Endometrial microvascular endothelial cells (primary cell): ENCODE measurements around the gene SETBP1. TPM values are rescaled to one million over a fixed set of nuclear protein-coding genes. Genes with fewer than 3 reads are reported as not detected.

ENCODE experiments used
- in situ Hi-C: cut with HindIII; loops from 2 replicates; pipeline ENCODE4 v1.10.0; 2017; ENCODE audit warnings: low sequenced_read_pairs, low pct_unique_long_range_greater_than_20kb; ENCODE audit errors: inconsistent ontology term
- total RNA-seq: library from RNA; depleted of rRNA; stranded (reverse); fragments of >200 nt; gene quantifications from one replicate; pipeline ENCODE4 v1.2.3, GENCODE V29; 2015; ENCODE audit errors: inconsistent ontology term

SETBP1 gene
- total RNA-seq, 1 donor from 2014 or later = not detected

DNA sequence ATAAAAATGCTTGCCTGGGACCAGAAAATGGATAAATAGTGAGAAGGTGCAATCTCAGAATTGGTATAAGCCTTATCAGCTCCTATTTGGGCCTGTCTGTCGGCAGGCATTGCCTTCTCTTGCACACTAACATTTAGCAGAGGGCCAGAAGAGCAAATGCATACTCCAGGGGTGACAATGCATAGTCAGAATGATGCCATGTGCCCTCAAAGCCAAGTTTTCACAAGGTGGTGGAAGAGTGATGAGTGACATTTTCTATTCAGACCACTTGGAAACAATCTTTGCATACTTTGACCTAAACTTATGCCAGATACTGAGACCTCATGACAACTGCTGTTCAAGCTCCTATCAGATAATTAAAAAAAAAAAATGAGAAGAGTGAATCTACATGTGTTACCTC lies 276.3 kb downstream of the SETBP1 start:
- in situ Hi-C loops = no loop called here

DNA sequence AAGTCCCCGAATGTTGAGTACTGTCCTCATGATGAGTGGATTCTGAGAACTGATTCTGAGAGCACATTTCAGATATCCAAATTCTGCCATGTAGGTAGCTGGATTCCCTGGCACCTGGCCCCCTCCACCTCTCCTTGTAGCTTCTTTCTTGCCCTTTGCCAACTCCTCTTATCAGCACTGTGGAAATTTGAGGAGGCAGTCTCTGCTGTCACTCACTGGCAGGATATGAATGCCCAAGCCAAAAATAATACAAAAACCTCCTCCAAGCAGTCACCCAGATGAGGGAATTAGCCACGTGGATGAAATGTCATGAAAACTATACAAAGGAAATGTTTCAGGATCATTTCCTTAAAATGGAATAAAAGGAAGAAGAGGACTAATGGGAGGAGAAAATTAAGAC lies 276.8 kb downstream of the SETBP1 start:
- in situ Hi-C loops = no loop called here

DNA sequence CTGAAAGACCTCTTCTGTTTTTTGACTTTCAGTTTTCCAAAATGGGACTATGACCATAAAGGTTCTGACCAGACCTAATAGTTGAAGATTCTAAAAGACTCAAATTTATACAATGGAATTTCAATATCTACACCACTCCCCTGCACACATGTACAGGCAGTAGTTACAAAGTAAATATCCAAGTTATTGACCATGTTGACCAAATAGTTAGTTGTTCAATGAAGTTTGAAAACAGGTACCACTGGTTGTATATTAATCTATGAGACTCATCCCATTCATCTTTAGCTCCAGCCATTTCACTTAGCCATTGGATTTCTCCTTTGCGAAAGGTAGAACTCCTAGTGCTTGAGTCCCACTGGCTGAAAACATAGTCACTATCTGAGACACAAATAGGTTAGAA lies 277.4 kb downstream of the SETBP1 start:
- in situ Hi-C loops = no loop called here

DNA sequence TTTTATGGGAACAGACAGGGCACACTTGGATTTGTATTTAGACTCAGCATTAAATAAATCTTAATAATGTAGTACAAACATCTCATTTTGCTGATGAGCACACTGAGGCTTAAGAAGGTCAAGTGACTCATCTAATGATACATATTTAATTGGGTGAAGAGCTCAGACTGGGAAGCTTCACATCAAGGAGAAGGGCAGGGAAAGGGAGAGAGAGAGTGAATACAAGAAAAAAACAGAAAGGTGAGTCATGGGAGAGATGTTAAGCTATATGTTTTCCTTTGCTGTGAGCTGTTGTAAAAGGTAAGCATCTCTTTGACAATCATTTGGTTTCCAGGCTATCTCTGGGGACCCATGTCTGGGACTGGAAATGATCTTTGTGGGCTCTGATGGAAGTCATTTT lies 277.8 kb downstream of the SETBP1 start:
- in situ Hi-C loops = no loop called here

DNA sequence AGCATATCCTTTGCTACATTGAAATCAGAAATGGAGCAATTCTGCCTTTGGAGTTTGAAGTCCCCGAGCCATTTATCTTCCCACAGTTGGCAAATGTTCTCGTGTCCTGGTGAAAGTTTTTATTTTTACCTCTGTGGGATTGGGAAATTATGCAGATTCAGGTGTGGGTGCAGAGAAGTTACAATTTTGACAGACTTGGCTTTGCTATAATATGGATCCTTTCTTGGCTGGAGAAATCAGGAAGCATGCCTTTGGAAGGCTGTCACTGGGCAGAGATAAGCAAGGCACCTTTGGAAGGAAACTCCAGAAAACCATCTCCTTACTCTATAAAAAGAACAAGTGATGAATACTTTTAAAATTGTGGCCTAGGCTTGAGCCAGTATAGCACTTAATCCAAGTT lies 278.3 kb downstream of the SETBP1 start:
- in situ Hi-C loops = no loop called here

DNA sequence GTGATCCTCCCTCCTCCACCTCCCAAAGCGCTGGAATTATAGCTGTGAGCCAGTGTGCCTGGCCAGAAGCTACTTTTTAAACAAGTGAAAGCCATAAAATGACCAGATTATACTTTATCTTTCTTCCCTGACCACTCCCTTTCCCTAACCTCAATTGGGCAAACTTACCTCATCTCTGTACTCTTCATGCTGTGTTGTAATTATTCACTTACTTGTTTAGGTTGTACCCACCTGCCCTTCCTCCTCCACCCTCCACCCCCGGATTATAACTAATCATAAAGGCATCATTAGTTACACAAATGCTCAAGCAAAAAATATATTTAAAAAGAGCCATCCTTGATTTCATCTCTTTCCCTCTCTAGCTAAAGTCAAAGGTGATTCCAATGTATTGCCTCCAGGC lies 279.9 kb downstream of the SETBP1 start:
- in situ Hi-C loops = no loop called here

DNA sequence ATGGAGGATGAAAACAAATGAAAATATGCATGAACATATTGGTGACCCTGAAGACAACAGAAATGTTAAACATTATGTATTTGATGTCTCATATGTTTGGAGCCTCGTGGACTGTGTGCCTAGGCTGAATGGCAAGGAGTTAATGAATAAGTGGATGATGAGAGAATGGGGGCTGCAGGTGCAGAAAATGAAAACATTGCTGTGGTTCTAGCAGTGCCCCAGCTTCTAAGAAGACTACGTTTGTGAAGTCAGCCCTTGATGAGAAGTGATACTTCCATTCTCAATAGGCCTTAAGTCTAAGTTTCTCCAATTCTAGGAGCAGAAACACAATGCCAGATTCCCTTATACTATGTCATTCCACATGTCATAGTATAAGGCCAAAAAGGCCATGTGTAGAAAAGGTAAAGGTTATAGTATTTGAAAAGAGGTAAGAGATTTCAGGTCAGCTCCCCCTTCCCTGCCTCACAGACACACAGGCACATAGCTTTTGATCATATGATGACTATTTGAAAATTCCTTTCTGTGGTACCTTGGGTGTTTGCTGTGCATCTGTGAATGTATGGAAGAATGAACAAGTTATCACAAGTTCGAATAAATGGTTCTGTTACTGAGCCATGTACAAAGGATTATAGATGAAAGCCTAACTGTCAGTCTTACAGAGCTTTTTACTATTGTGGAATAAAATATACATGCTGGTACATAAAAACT lies 280.8 kb downstream of the SETBP1 start:
- in situ Hi-C loops = no loop called here

DNA sequence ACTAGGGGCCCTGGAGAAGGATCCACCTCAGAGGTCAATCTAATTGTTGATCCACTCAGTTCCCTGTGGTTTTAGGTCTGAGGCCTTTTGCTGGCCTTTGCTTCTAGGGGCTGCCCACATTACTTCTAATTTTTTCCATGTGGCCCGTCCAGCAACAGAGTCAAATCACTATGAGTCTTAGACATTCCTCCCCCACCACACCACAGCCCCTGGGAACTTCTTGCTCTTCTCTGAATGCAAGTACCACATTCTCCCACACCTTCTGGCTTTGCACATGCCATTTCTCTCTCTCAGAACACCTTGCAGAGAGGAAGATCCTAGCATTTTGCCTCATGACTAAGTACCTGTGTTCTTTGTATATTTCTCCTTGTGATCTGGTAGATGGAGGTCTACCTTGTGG lies 286.9 kb downstream of the SETBP1 start:
- in situ Hi-C loops = no loop called here

DNA sequence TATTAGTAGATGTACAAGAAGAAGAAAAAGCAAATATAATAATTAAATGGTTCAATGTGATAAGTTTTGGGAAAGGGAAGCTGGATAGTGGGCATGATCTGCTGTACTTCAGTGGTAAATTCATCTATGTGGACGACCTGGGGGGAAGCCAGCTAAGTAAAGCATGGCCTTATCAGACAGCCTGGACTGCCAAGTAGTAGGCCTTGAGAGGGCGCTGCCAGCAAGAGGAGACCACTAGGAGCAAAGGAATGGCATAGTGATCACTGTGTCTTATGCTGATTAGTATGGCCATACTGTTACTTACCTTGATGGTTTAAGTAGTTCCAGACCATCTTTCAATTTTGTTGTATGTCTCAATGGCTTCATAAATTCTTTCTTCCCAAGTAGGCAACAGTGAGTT lies 287.6 kb downstream of the SETBP1 start:
- in situ Hi-C loops = no loop called here

DNA sequence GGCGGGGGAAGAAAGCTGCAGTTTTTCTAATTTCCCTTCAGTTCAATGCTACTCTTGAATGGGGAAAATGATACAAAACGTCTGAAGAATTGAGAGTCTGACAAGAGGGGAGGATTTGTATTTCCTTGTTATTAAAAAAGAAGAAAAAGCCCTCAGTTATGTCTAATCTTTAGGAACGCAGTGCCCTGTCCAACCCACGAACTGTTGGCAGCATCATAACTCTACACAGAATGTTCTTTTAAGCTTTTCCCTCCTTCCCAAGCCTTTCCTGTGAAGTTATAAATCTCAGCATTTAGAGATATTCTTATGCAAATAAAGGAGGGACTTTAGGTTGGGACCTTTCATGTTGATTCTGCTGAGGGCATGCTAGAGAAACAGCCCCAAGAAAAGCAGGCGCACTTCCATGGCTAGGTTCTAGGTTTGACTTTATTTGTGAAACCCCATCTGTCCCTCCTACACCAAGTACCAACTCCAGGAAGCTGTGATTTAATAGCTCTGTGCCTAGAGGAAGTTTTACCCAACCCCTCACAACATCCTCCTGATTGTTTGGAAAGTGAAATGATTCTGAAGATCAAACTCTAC lies 288.6 kb downstream of the SETBP1 start:
- in situ Hi-C loops = no loop called here

DNA sequence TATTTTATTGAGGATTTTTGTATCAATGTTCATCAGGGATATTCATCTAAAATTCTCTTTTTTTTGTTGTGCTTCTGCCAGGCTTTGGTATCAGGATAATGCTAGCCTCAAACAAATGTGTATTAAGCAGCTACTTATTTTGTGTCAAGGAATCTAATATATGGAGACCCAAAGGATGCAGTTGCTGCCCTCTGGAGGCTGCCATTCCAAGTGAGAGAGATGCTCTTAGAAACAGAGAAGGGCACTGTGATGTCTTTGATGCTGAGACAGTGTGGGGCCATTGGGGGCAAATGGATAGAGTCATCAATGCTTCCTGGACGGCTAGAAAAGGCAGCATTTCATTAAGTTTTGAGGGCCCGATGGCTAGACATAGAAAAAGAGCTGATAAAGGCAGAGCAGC lies 292.6 kb downstream of the SETBP1 start:
- in situ Hi-C loops = no loop called here

DNA sequence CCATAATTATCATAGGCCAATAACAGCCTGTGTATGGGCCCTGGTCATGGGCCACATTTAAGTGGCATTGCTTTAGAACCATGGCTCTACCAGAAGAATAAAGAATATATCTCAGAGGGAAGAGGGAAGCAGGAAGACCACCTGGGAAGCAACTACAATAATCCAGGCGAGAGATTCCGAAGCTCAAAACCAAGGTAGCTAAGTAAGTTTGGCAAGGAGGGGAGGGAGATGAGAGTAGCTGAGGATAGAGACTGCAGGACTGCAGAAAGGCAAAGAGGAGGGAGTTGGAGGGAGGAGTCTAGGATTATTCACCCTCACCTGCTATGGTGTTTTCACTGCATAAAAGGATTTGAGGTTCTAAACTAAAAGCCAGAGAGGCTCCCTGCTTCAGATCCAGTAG lies 293.5 kb downstream of the SETBP1 start:
- in situ Hi-C loops = no loop called here

DNA sequence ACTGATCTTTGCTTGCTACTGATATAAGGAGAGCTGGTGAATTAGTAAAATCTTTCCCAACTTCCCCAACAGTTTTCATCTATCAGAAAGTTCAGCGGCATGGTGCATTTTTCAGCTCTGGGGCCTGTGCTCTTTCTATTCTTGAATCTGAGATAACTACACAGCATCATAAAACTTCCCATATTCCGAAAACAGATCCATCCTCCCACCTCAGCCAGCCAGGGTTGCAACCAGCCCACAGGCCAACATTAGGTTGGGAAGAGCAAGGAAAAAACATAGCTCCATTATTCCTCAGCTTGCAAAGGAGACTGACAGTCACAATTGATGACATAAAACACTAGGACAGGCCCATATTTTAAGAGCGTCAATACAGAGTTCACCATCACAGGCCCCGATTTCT lies 297.2 kb downstream of the SETBP1 start:
- in situ Hi-C loops = no loop called here

DNA sequence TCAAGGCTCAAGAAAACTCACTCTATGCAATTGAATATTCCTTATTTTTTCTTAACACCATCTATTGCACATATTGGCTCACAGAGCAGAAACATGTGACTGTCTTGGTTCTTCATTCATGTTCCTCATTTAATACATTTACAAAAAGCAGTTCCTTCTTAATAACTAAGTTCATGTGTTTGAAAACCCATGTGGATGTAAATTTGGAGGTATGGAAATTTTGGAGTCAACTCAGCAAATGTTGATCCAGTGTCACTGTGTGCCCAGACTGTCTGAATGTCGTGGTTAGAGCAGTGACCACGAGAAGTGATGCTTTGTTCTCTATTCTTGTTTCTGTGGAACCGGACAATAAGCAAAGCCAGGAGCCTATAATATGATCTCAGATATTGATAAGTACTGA lies 299.1 kb downstream of the SETBP1 start:
- in situ Hi-C loops = no loop called here

DNA sequence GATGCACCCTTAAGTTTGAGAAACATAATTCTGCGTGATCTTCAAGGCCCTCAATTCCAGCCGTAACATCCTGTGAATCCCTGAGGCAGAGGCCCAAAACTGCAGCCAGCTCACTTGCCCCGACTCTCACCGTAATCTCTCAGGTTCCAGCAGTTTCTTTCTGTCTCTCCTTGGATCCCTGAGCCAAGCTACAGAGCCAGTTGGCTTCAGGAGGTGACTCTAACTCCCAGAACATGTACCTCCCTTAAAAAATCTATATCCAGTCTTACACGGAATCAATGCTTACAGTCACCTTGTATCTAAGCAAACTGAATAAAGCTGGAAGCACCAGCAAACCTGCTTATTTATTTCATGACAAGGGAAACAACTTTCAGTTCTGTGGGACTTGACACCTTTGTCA lies 300.4 kb downstream of the SETBP1 start:
- in situ Hi-C loops = no loop called here

DNA sequence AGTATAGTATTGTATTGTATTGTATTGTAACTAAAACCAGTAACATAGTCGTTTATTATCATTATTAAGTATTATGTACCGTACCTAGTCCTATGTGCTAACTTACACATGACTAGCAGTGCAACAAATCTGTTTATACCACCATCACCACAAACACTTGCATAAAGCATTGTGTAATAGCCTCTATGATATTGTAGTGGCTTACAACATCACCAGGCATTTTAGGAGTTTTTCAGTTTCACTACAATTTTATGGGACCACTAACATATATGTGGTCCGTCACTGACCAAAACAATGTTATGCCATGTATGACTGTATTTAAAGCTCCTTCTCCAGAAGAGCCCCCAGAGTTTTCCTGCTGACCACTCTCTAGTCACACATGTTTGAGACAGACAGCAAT lies 306.2 kb downstream of the SETBP1 start:
- in situ Hi-C loops = no loop called here

DNA sequence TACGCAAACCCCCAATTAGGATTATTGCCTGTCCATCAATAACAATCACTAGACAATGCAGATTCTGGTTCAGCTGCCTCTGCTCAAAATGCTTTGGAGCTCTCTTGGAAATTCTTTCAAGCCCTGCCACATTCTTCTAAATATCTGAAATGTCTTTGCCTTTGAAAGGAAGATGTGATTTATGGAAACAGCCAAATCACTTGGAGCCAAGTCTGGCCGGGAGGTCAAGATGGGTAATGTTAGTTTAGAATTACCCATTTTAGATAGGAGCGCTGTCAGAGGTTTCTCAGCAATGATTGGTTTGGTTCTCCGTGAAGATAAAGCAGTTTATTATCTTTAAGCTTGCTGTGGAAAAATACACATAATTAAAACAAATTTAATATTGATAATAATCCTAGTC lies 306.7 kb downstream of the SETBP1 start:
- in situ Hi-C loops = no loop called here

DNA sequence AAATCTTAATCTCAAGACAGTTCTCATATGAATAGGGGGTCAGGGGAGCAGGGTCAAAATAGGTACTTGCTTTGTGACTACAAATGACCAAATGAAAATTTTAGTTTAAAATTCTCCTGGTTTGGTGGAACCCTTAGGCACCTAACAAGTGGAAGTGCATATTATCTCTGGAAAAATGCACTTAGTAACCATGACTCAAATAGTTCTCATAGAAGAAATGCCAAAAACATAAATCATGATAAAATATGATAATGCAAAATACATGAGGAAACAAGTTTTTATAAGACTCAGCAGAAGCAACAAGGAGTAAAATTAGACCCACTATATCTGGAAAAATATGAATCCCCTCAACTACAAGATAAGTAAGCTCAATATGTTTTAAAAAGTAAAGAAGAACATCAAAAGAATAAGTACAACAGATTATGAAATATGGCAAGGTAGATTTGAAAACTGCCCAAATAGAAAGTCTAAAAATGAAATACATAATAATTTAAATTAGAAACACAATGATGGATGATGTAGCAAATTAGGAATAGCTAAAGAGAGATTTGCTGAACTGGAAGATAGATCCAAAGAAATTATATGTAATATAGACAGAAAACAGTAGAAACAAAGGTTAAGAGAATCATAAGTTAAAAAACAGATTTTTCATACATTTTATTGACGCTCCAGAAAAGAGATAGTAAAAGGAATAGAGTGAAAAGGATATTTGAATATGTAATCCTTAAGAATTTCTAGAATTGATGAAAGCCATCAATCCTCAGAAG lies 308.3 kb downstream of the SETBP1 start:
- in situ Hi-C loops = no loop called here

DNA sequence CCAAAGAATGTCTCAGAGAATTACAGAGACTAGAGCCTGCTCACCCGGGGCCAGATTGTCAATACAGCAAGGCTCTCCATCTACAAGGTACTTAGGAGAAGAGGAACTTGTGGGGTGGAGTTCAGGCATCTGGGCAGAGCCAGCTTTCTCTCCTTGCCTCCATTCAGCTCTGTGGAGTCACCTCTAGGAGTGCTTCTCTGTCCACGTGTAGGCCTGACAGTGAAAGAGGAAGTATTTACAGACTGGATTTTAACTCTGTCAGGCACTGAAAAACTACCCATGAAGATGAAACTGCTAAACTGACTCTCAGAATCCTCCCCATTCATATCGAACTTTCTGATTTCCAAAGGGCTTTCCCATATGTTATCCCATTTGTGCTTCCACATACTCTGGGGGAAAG lies 315.6 kb downstream of the SETBP1 start:
- in situ Hi-C loops = no loop called here

DNA sequence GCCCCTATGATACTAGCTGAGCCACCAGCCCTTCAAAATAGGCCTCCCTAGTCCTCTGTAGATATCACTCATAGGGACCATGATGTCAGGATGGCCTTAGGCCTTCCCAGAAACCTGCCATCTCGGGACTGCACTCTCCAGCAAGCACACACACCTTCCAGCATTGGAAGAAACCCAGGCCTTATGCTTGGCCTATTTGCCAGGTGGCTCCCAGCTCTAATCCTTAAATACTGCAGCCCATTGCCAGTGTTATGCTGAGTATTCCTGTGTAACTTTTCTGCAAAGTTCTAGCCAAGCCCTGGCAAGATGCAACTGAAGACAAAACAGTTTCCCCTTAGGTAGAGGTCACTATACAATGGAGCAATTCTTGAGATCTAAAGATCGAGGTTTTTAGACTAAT lies 316.5 kb downstream of the SETBP1 start:
- in situ Hi-C loops = no loop called here
